NT2/D1 (cell line): Measurements from ENCODE around the gene IFNA7.

Source experiments
- YY1 ChIP-seq: IDR thresholded peaks from 2 replicates; pipeline ENCODE4 v1.6.1; 2011; ENCODE audit not compliant: insufficient read length, insufficient read depth
- ZNF274 ChIP-seq: IDR thresholded peaks from 2 replicates; pipeline ENCODE4 v1.6.1; 2011; ENCODE audit warnings: mild to moderate bottlenecking, low read depth, low read length

DNA sequence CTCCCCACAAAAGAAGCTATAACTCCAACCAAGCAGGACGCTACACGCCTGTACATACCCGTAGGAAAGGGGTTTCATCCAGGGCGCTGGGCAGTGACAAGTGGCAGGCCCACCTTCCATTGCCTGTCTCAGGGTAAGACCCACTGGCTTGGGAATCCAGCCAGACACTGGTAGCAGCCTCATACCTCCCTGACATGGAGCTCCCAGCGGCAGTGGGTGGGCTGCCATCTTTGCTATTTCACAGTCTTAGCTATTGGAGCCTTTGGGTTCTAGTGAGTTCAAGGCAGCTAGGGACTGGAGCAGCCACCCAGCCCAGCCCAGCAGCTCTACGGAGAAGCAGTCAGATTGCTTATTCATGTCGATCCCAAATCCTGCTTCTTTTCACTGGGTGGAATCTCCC is 8.3 kb upstream of the IFNA7 start:
- TF ChIP-seq YY1 (no peak), ZNF274 (no peak)
